PC-3 (cell line): ENCODE results near the gene P4HB. TPM values are rescaled to one million over a fixed set of nuclear protein-coding genes. Genes with fewer than 3 reads are reported as not detected.
A peak's percentile ranks its signal among the peaks of the same experiment; 100 is the strongest.

Source experiments
- ATAC-seq: fragments of 200-7000 bp; cut with Tn5 transposase; 2 replicates; pipeline ENCODE4 v1.9.1; 2020; ENCODE audit warnings: mild to moderate bottlenecking, moderate library complexity
- BruUV-seq: library from RNA; stranded (reverse); fragments of 400-500 nt; replicated peaks from 2 replicates; lab custom pipeline; 2021; lab: Mats Ljungman, UMichigan
- CTCF ChIA-PET: fragments of 300-600 bp; sonication (Branson Sonifier 250); formaldehyde crosslinking; loops from one replicate; lab custom pipeline; 2022; ENCODE audit warnings: antibody characterized with exemption; lab: Charles Lee
- POLR2A ChIA-PET: fragments of 300-600 bp; sonication (Branson Sonifier 250); formaldehyde crosslinking; loops from one replicate; lab custom pipeline; 2022; ENCODE audit warnings: antibody characterized with exemption; ENCODE audit not compliant: unreplicated experiment; lab: Charles Lee
- DNase-seq: peaks from one replicate; pipeline ENCODE4 v3.0.0-alpha.2; 2015
- H2AFZ ChIP-seq: fragments of 300-600 bp; sonication (generic); 2 replicates; pipeline ENCODE4 v1.6.0; 2016; ENCODE audit warnings: antibody characterized with exemption, low read length
- H3F3A ChIP-seq: fragments of 300-600 bp; sonication (generic); one replicate; pipeline ENCODE4 v1.6.0; 2017; ENCODE audit warnings: antibody characterized with exemption, low read length, control low read depth, mild to moderate bottlenecking; ENCODE audit not compliant: unreplicated experiment
- H3K27ac ChIP-seq: fragments of 300-600 bp; sonication (generic); 2 replicates; pipeline ENCODE4 v1.5.1; 2016; ENCODE audit warnings: mild to moderate bottlenecking, low read length
- H3K27me3 ChIP-seq: fragments of 300-600 bp; sonication (generic); 2 replicates; pipeline ENCODE4 v1.6.1; 2016; ENCODE audit warnings: low read length, mixed read lengths
- H3K36me3 ChIP-seq: fragments of 300-600 bp; sonication (generic); 2 replicates; pipeline ENCODE4 v1.6.1; 2016; ENCODE audit warnings: low read depth, mixed run types, low read length, mixed read lengths
- H3K4me1 ChIP-seq: fragments of 300-600 bp; sonication (generic); 2 replicates; pipeline ENCODE4 v1.5.1; 2016; ENCODE audit warnings: low read length; ENCODE audit not compliant: insufficient read depth
- H3K4me2 ChIP-seq: fragments of 300-600 bp; sonication (generic); 2 replicates; pipeline ENCODE4 v1.6.0; 2016; ENCODE audit warnings: low read length
- H3K4me3 ChIP-seq: fragments of 300-600 bp; sonication (generic); 2 replicates; pipeline ENCODE4 v1.5.1; 2016; ENCODE audit warnings: mild to moderate bottlenecking, low read length, mixed read lengths
- H3K79me2 ChIP-seq: fragments of 300-600 bp; sonication (generic); 2 replicates; pipeline ENCODE4 v1.6.1; 2017; ENCODE audit warnings: low read length, mixed read lengths
- H3K9ac ChIP-seq: fragments of 300-600 bp; sonication (generic); 2 replicates; pipeline ENCODE4 v1.6.0; 2016; ENCODE audit warnings: mild to moderate bottlenecking, low read length
- H3K9me2 ChIP-seq: fragments of 300-600 bp; sonication (generic); replicated peaks from 2 replicates; pipeline ENCODE4 v1.6.1; 2016; ENCODE audit warnings: mixed run types, low read length, mixed read lengths
- H3K9me3 ChIP-seq: fragments of 300-600 bp; sonication (generic); 2 replicates; pipeline ENCODE4 v1.6.1; 2016; ENCODE audit warnings: low read length, mixed read lengths
- H4K20me1 ChIP-seq: fragments of 300-600 bp; sonication (generic); 2 replicates; pipeline ENCODE4 v1.6.1; 2016; ENCODE audit warnings: low read length, mixed read lengths
- CTCF ChIP-seq: fragments of 300-600 bp; sonication (generic); conservative IDR thresholded peaks from 2 replicates; pipeline ENCODE4 v1.5.1; 2017; ENCODE audit warnings: antibody characterized with exemption, low read depth, mild to moderate bottlenecking, low read length
- EZH2 ChIP-seq: fragments of 300-600 bp; sonication (generic); IDR thresholded peaks from one replicate; pipeline ENCODE4 v1.6.1; 2017; ENCODE audit warnings: antibody characterized with exemption, mild to moderate bottlenecking, low read length; ENCODE audit not compliant: unreplicated experiment
- EZH2phosphoT487 ChIP-seq: fragments of 300-600 bp; sonication (generic); IDR thresholded peaks from 2 replicates; pipeline ENCODE4 v1.6.1; 2018; ENCODE audit warnings: mild to moderate bottlenecking, antibody characterized with exemption, low read length, borderline replicate concordance
- intact Hi-C: fragments of 100-400 bp; cut with micrococcal nuclease; formaldehyde crosslinking; loops from 2 replicates; pipeline ENCODE4 v1.9.0; 2023
- total RNA-seq: library from RNA; depleted of rRNA; stranded (reverse); fragments of >200 nt; gene quantifications from 2 replicates; pipeline ENCODE4 v1.2.3, GENCODE V29; 2014

Gene P4HB
- total RNA-seq, 1 experiment from 2014 or later: 1,089 TPM

GRCh38 chr17:81860756-81861568 lies 627 bp upstream of the P4HB start:
- peak; percentile 100 for DNase-seq
- peaks cover 37% of the 10 kb centered on the region for H3K4me1 ChIP-seq
- ChIA-PET POLR2A (interaction anchor here (0.5 to 0.6 kb wide), 2 partner anchors 29 to 721 kb away, joined by 4 to 9 read pairs; no protein-coding TSS in a partner anchor), CTCF (interaction anchor here (0.5 to 0.7 kb wide), 2 partner anchors 45 to 197 kb away, joined by 3 to 4 read pairs; no protein-coding TSS in a partner anchor)
- H3K27ac ChIP-seq: peak overlapping the region; percentile 73
- peak overlapping the region; percentile 93 for H3K9ac ChIP-seq
- no peaks in the 10 kb centered on the region for H3F3A ChIP-seq
- no peaks in the 10 kb centered on the region for H3K27me3 ChIP-seq
- H3K9me2 ChIP-seq: no peaks in the 10 kb centered on the region
- peaks cover 15% of the 10 kb centered on the region for H3K36me3 ChIP-seq
- H2AFZ ChIP-seq: peak overlapping the region; percentile 29
- H4K20me1 ChIP-seq: peaks cover 27% of the 10 kb centered on the region
- TSS peak; percentile 67 for BruUV-seq
- H3K9me3 ChIP-seq: no peaks in the 10 kb centered on the region
- H3K4me3 ChIP-seq: peak overlapping the region; percentile 93
- no peak for TF ChIP-seq EZH2
- TF ChIP-seq EZH2phosphoT487: no peak
- no peak for TF ChIP-seq CTCF
- intact Hi-C loops: loop anchor here (1.0 kb wide), 1 partner anchor 128 kb away; no protein-coding TSS in a partner anchor
- ATAC-seq: peak; percentile 80
- H3K4me2 ChIP-seq: peak overlapping the region; percentile 94
- peaks cover 83% of the 10 kb centered on the region for H3K79me2 ChIP-seq

GRCh38 chr17:81858967-81859905 lies 1.1 kb downstream of the P4HB start:
- H3K4me3 ChIP-seq: peak overlapping the region; percentile 78
- peak overlapping the region; percentile 49; the same call in 1 of the 2 replicates for H3K27ac ChIP-seq
- H3F3A ChIP-seq: no peaks in the 10 kb centered on the region
- TF ChIP-seq EZH2phosphoT487: no peak
- no peak for TF ChIP-seq CTCF
- TF ChIP-seq EZH2: no peak
- no peak for ATAC-seq
- peaks cover 91% of the 10 kb centered on the region for H3K79me2 ChIP-seq
- peaks cover 37% of the 10 kb centered on the region for H4K20me1 ChIP-seq
- H2AFZ ChIP-seq: no peak overlapping the region
- DNase-seq: peak; percentile 24
- H3K36me3 ChIP-seq: peaks cover 27% of the 10 kb centered on the region
- H3K4me1 ChIP-seq: peaks cover 36% of the 10 kb centered on the region
- H3K27me3 ChIP-seq: no peaks in the 10 kb centered on the region
- peak overlapping the region; percentile 95 for H3K4me2 ChIP-seq
- H3K9me2 ChIP-seq: no peaks in the 10 kb centered on the region
- H3K9ac ChIP-seq: peak overlapping the region; percentile 98
- no peaks in the 10 kb centered on the region for H3K9me3 ChIP-seq
- BruUV-seq: TSS peak; percentile 59
- CTCF ChIA-PET: interaction anchor here (0.5 kb wide), 1 partner anchor 39 kb away, joined by 3 read pairs; no protein-coding TSS in a partner anchor
- intact Hi-C loops: no loop called here
- POLR2A ChIA-PET: interaction anchor here (0.7 kb wide), 1 partner anchor 843 kb away, joined by 3 read pairs; no protein-coding TSS in a partner anchor
